Ectodermal cell (in vitro differentiated cells): ENCODE measurements around the gene UBXN1.
A peak's percentile ranks its signal among the peaks of the same experiment; 100 is the strongest.

ENCODE experiments used
- H3K27ac ChIP-seq: 2 replicates; pipeline ENCODE4 v1.7.0; 2013; ENCODE audit warnings: mild to moderate bottlenecking, low read depth, low read length; ENCODE audit not compliant: insufficient read depth, poor library complexity, severe bottlenecking
- H3K27me3 ChIP-seq: 2 replicates; pipeline ENCODE4 v1.7.0; 2013; ENCODE audit warnings: mild to moderate bottlenecking, low read length; ENCODE audit not compliant: insufficient read depth, control insufficient read depth, poor library complexity, severe bottlenecking
- H3K36me3 ChIP-seq: one replicate; pipeline ENCODE4 v1.7.0; 2013; ENCODE audit warnings: low read length; ENCODE audit not compliant: control insufficient read depth, insufficient read depth
- H3K4me1 ChIP-seq: one replicate; pipeline ENCODE4 v1.7.0; 2013; ENCODE audit warnings: low read length; ENCODE audit not compliant: control insufficient read depth, insufficient read depth
- H3K4me3 ChIP-seq: 2 replicates; pipeline ENCODE4 v1.7.0; 2013; ENCODE audit warnings: low read depth, low read length, control low read depth; ENCODE audit not compliant: insufficient read depth
- H3K9me3 ChIP-seq: 2 replicates; pipeline ENCODE4 v1.7.0; 2013; ENCODE audit warnings: mild to moderate bottlenecking, low read length, moderate library complexity; ENCODE audit not compliant: control insufficient read depth
- WGBS, 2 experiments: methylation state at CpG; one replicate each; pipeline ENCODE4 v1.1.7; 2013; ENCODE audit warnings: missing lambda C conversion rate in 2 of 2; 5-methylcytosine and 5-hydroxymethylcytosine counted together

Gene UBXN1

GRCh38 chr11:62645946-62646824 lies 32.7 kb downstream of the UBXN1 start, which contains the start of gene GANAB:
TSS of gene GANAB (minus strand) at chr11:62646613. CDS start at chr11:62646599, 14 bp downstream.
- no peaks in the 10 kb centered on the region for H3K9me3 ChIP-seq
- H3K27ac ChIP-seq = peak within 1 kb of the TSS; percentile 91
- H3K36me3 ChIP-seq = peaks cover 17% of the 10 kb centered on the region
- WGBS, 2 experiments = 0 to 1% methylated on average over 73 of the region's 73 CpGs
- H3K4me3 ChIP-seq = peak within 1 kb of the TSS; percentile 87
- no peaks in the 10 kb centered on the region for H3K27me3 ChIP-seq
- no peaks in the 10 kb centered on the region for H3K4me1 ChIP-seq

GRCh38 chr11:62645671-62645945 lies 33.3 kb downstream of the UBXN1 start:
- no peaks in the 10 kb centered on the region for H3K27me3 ChIP-seq
- no peaks in the 10 kb centered on the region for H3K4me1 ChIP-seq
- peaks cover 17% of the 10 kb centered on the region for H3K36me3 ChIP-seq
- peak overlapping the region; percentile 87 for H3K4me3 ChIP-seq
- 37 to 42% methylated on average over 11 of the region's 11 CpGs for WGBS, 2 experiments
- H3K9me3 ChIP-seq = no peaks in the 10 kb centered on the region
- peak overlapping the region; percentile 91 for H3K27ac ChIP-seq

DNA sequence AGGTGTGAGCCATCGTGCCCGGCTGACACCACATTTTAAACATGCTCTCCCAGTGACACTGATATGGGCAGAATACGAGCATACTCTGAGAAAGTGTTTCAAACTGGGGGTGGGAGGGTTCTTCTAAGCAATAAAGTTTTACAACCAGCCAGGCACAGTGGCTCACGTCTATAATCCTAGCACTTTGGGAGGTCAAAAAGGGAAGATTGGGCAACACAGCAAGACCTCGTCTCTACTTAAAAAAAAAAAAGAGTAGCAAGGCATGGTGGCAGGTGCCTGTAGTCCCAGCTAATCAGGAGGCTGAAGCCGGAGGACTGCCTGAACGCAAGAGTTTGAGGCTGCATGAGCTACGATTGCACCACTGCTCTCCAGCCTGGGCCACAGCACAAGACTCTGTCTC lies 34.7 kb downstream of the UBXN1 start:
- H3K27me3 ChIP-seq = no peaks in the 10 kb centered on the region
- H3K4me3 ChIP-seq = no peak overlapping the region
- H3K36me3 ChIP-seq = peaks cover 11% of the 10 kb centered on the region
- no peaks in the 10 kb centered on the region for H3K4me1 ChIP-seq
- H3K9me3 ChIP-seq = no peaks in the 10 kb centered on the region
- 94 to 96% methylated on average over 8 of the region's 8 CpGs for WGBS, 2 experiments
- H3K27ac ChIP-seq = no peak overlapping the region

DNA sequence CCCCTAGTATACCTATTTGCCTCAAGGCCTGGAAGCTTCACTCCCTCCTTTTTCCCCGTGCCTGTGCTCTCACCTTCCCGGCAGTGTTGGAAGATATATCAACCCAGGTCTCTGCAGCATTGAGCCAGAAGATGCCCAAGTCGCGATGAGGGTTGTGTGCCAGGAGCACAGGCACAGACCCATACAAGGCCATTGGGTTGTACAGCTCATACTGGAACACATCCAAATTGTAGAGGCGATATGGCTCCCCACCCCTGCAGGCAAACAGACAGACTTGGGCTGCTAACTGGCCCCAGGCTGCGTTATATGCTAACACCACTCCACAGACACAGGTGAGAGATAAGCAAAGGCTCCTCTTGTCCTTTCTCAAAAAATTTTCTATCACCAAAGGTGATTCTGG lies 46.4 kb downstream of the UBXN1 start:
- Histone ChIP-seq H3K4me3 (no peak overlapping the region), H3K9me3 (no peaks in the 10 kb centered on the region), H3K27ac (no peak overlapping the region), H3K4me1 (no peaks in the 10 kb centered on the region), H3K36me3 (peaks cover 79% of the 10 kb centered on the region), H3K27me3 (no peaks in the 10 kb centered on the region)
- 95 to 96% methylated on average over 6 of the region's 6 CpGs for WGBS, 2 experiments

GRCh38 chr11:62627713-62628112 lies 51.2 kb downstream of the UBXN1 start:
- Histone ChIP-seq H3K4me1 (no peaks in the 10 kb centered on the region), H3K9me3 (no peaks in the 10 kb centered on the region), H3K27me3 (no peaks in the 10 kb centered on the region), H3K4me3 (no peak overlapping the region), H3K36me3 (peaks cover 63% of the 10 kb centered on the region), H3K27ac (no peak overlapping the region)
- 91 to 92% methylated on average over 3 of the region's 3 CpGs for WGBS, 2 experiments
